ENCODE measurements around the gene GUCY2F. TPM values are rescaled to one million over a fixed set of nuclear protein-coding genes. Genes with fewer than 3 reads are reported as not detected.

The GUCY2F gene
- total and polyA plus RNA-seq, 5 donors: not detected

- peak in 1 of 2 donors; percentile 96 for ATAC-seq
- no peaks in the 10 kb centered on the region for H3K9me3 ChIP-seq (ENCODE audit: control insufficient read depth, low read length)
- no peaks in the 10 kb centered on the region for H3K27me3 ChIP-seq (ENCODE audit: control insufficient read depth, insufficient read depth)
- H3K4me3 ChIP-seq (ENCODE audit: low read length): no peak overlapping the region
- DNase-seq: peak; percentile 18 to 25 (median 22)
- peaks cover 1% of the 10 kb centered on the region for H3K4me1 ChIP-seq (ENCODE audit: control insufficient read depth, insufficient read depth, low read length)
- intact Hi-C loops (cut with DNase I): no loop called here
- 49% methylated on average over 7 of the region's 7 CpGs for WGBS
- H3K27ac ChIP-seq (ENCODE audit: low read length): no peak overlapping the region
Observed at GRCh38 chrX:109472939-109473735, 8.7 kb downstream of the GUCY2F start.

DNA sequence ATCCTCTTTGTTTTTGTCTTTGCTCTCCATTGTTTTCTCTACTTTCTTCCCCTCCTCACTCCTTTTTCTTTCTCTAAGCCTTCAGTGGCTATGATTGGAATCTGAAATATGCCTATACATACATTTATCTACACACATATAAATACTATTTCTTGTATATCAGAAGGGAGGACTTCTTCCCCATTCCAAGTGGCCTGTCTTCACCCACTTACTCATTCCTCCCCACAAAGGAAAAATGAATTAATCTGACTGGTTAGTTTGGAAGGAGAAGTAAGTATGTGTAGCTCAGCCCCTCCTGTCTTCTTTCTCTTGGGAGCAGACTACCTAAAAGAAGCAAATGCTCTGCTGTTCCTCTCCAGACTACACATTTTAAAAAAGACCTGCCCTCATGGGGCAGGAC, 17.7 kb downstream of the GUCY2F start:
- DNase-seq: no peak
- Histone ChIP-seq H3K27me3 (ENCODE audit: control insufficient read depth, insufficient read depth) (no peaks in the 10 kb centered on the region), H3K4me1 (ENCODE audit: control insufficient read depth, insufficient read depth, low read length) (no peaks in the 10 kb centered on the region), H3K4me3 (ENCODE audit: low read length) (no peak overlapping the region), H3K9me3 (ENCODE audit: control insufficient read depth, low read length) (no peaks in the 10 kb centered on the region), H3K27ac (ENCODE audit: low read length) (no peak overlapping the region)
- intact Hi-C loops (cut with DNase I): no loop called here
- ATAC-seq: no peak

DNA sequence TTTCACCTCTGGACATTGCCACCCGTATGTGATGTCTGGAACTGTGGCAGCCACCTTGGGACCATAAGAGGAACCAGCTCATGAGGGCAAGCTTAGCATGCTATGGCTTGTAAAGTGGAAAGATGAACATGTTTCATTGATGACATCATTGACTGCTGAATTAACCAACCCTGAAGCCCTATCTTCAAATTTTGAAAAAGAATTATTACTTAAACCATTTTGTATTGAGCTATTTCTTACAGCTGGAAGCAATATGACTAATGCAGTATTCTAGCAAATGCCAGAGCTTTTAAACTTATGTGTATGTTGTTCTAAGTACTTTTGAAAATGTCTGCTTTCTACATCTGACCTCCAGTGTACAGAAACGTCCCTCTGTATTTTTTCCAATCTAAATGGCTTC, 18.1 kb downstream of the GUCY2F start:
- Histone ChIP-seq H3K27me3 (ENCODE audit: control insufficient read depth, insufficient read depth) (no peaks in the 10 kb centered on the region), H3K9me3 (ENCODE audit: control insufficient read depth, low read length) (no peaks in the 10 kb centered on the region), H3K4me1 (ENCODE audit: control insufficient read depth, insufficient read depth, low read length) (no peaks in the 10 kb centered on the region), H3K27ac (ENCODE audit: low read length) (no peak overlapping the region), H3K4me3 (ENCODE audit: low read length) (no peak overlapping the region)
- intact Hi-C loops (cut with DNase I): no loop called here
- no peak for DNase-seq
- 46% methylated on average over 2 of the region's 2 CpGs for WGBS
- ATAC-seq: no peak

- H3K4me1 ChIP-seq (ENCODE audit: control insufficient read depth, insufficient read depth, low read length): no peaks in the 10 kb centered on the region
- DNase-seq (no peak), ATAC-seq (no peak)
- WGBS: 85% methylated on average over 3 of the region's 3 CpGs
- no peak overlapping the region for H3K4me3 ChIP-seq (ENCODE audit: low read length)
- intact Hi-C loops (cut with DNase I): no loop called here
- no peaks in the 10 kb centered on the region for H3K27me3 ChIP-seq (ENCODE audit: control insufficient read depth, insufficient read depth)
- H3K9me3 ChIP-seq (ENCODE audit: control insufficient read depth, low read length): no peaks in the 10 kb centered on the region
- no peak overlapping the region for H3K27ac ChIP-seq (ENCODE audit: low read length)
Observed at GRCh38 chrX:109448282-109448938, 33.5 kb downstream of the GUCY2F start.

GRCh38 chrX:109441266-109441665, 40.6 kb downstream of the GUCY2F start:
- H3K27me3 ChIP-seq (ENCODE audit: control insufficient read depth, insufficient read depth): no peaks in the 10 kb centered on the region
- intact Hi-C loops (cut with DNase I): no loop called here
- no peak overlapping the region for H3K4me3 ChIP-seq (ENCODE audit: low read length)
- no peak overlapping the region for H3K27ac ChIP-seq (ENCODE audit: low read length)
- WGBS: 43% methylated on average over 2 of the region's 2 CpGs
- ATAC-seq (no peak), DNase-seq (no peak)
- H3K9me3 ChIP-seq (ENCODE audit: control insufficient read depth, low read length): no peaks in the 10 kb centered on the region
- H3K4me1 ChIP-seq (ENCODE audit: control insufficient read depth, insufficient read depth, low read length): no peaks in the 10 kb centered on the region

- H3K27ac ChIP-seq (ENCODE audit: low read length): no peak overlapping the region
- DNase-seq: no peak
- no peaks in the 10 kb centered on the region for H3K27me3 ChIP-seq (ENCODE audit: control insufficient read depth, insufficient read depth)
- intact Hi-C loops (cut with DNase I): no loop called here
- no peak for ATAC-seq
- no peaks in the 10 kb centered on the region for H3K9me3 ChIP-seq (ENCODE audit: control insufficient read depth, low read length)
- H3K4me3 ChIP-seq (ENCODE audit: low read length): no peak overlapping the region
- no peaks in the 10 kb centered on the region for H3K4me1 ChIP-seq (ENCODE audit: control insufficient read depth, insufficient read depth, low read length)
Observed at GRCh38 chrX:109440475-109440874, 41.4 kb downstream of the GUCY2F start.

- no peak for DNase-seq
- H3K9me3 ChIP-seq (ENCODE audit: control insufficient read depth, low read length): no peaks in the 10 kb centered on the region
- no peak for ATAC-seq
- H3K4me3 ChIP-seq (ENCODE audit: low read length): no peak overlapping the region
- no peak overlapping the region for H3K27ac ChIP-seq (ENCODE audit: low read length)
- no peaks in the 10 kb centered on the region for H3K27me3 ChIP-seq (ENCODE audit: control insufficient read depth, insufficient read depth)
- intact Hi-C loops (cut with DNase I): no loop called here
- H3K4me1 ChIP-seq (ENCODE audit: control insufficient read depth, insufficient read depth, low read length): no peaks in the 10 kb centered on the region
- WGBS: 77% methylated on average over 2 of the region's 2 CpGs
Observed at GRCh38 chrX:109409181-109409580, 72.7 kb downstream of the GUCY2F start.

DNA sequence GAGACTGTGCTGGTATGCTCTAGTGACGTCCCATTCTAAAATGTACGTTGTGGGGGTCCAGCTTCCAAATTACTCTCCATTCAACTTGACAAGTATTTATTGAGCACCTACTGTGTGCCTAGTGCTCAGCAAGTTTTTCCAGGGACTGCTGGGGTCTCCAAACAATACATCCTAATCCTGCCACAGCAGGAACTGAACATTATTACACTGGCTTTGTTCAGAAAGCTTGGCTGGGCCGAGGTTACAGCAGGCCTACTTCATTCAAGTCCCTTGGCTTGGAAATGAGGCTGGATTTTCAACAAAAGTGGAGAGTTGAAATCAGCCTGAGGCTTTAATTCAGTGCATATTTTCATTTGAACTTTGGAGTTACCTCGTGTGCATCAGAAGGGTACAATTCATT, 78.0 kb downstream of the GUCY2F start:
- no peak overlapping the region for H3K27ac ChIP-seq (ENCODE audit: low read length)
- H3K4me3 ChIP-seq (ENCODE audit: low read length): no peak overlapping the region
- no peaks in the 10 kb centered on the region for H3K4me1 ChIP-seq (ENCODE audit: control insufficient read depth, insufficient read depth, low read length)
- DNase-seq: no peak
- WGBS: 65% methylated on average over 4 of the region's 4 CpGs
- ATAC-seq: no peak
- H3K27me3 ChIP-seq (ENCODE audit: control insufficient read depth, insufficient read depth): no peaks in the 10 kb centered on the region
- intact Hi-C loops (cut with DNase I): no loop called here
- H3K9me3 ChIP-seq (ENCODE audit: control insufficient read depth, low read length): no peaks in the 10 kb centered on the region

DNA sequence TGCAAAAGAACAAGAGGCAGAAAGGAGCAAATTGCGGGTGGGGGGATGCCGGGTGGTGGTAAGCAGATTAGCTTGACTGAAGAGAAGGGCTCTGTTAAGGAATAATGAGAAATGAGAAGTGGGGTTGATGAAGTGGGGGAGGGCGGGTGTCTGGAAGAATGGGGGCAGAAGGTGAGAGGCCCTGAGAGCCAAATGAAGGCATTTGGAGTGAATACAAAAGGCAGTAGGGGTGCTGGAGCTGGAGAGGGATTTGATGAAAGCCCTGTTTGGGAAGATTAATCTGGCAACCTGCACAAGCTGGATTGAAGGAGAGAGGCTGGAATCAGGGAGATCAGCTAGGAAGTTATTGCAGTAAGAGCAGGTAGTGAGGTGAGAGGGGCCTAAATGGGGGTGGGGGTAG, 82.1 kb downstream of the GUCY2F start:
- 55% methylated on average over 3 of the region's 3 CpGs for WGBS

GRCh38 chrX:109398833-109399232, 83.1 kb downstream of the GUCY2F start:
- DNase-seq: no peak
- Histone ChIP-seq H3K4me3 (ENCODE audit: low read length) (no peak overlapping the region), H3K4me1 (ENCODE audit: control insufficient read depth, insufficient read depth, low read length) (no peaks in the 10 kb centered on the region), H3K27ac (ENCODE audit: low read length) (no peak overlapping the region), H3K9me3 (ENCODE audit: control insufficient read depth, low read length) (no peaks in the 10 kb centered on the region), H3K27me3 (ENCODE audit: control insufficient read depth, insufficient read depth) (no peaks in the 10 kb centered on the region)
- 82% methylated on average over 2 of the region's 2 CpGs for WGBS
- intact Hi-C loops (cut with DNase I): no loop called here
- no peak for ATAC-seq

More for the DNA sequence above, 82.1 kb downstream of the GUCY2F start:
- H3K4me1 ChIP-seq (ENCODE audit: control insufficient read depth, insufficient read depth, low read length): no peaks in the 10 kb centered on the region
- H3K27me3 ChIP-seq (ENCODE audit: control insufficient read depth, insufficient read depth): no peaks in the 10 kb centered on the region
- ATAC-seq (no peak), DNase-seq (no peak)
- H3K27ac ChIP-seq (ENCODE audit: low read length): no peak overlapping the region
- intact Hi-C loops (cut with DNase I): no loop called here
- no peak overlapping the region for H3K4me3 ChIP-seq (ENCODE audit: low read length)
- no peaks in the 10 kb centered on the region for H3K9me3 ChIP-seq (ENCODE audit: control insufficient read depth, low read length)

GRCh38 chrX:109398061-109398460, 83.8 kb downstream of the GUCY2F start:
- Histone ChIP-seq H3K27ac (ENCODE audit: low read length) (no peak overlapping the region), H3K27me3 (ENCODE audit: control insufficient read depth, insufficient read depth) (no peaks in the 10 kb centered on the region), H3K4me3 (ENCODE audit: low read length) (no peak overlapping the region), H3K4me1 (ENCODE audit: control insufficient read depth, insufficient read depth, low read length) (no peaks in the 10 kb centered on the region), H3K9me3 (ENCODE audit: control insufficient read depth, low read length) (no peaks in the 10 kb centered on the region)
- WGBS: 87% methylated on average over 1 of the region's 1 CpG
- no peak for ATAC-seq
- intact Hi-C loops (cut with DNase I): no loop called here
- no peak for DNase-seq
